SK-N-SH (cell line): Measurements from ENCODE around the gene UBIAD1. TPM values are rescaled to one million over a fixed set of nuclear protein-coding genes. Genes with fewer than 3 reads are reported as not detected.

Experiments
- CTCF ChIA-PET: fragments of 300-600, 350-600 bp; formaldehyde crosslinking; extraction: SDS; loops from one replicate; lab custom pipeline; 2021; lab: Yijun Ruan, JAX
- POLR2A ChIA-PET: fragments of 350-600 bp; sonication (Branson Sonifier 250); formaldehyde crosslinking; extraction: SDS; loops from one replicate; lab custom pipeline; 2020; ENCODE audit warnings: antibody characterized with exemption, inconsistent platforms; lab: Yijun Ruan, JAX
- DNase-seq: peaks from one replicate; pipeline ENCODE4 v3.0.0; 2012
- H2AFZ ChIP-seq: fragments of 200-600 bp; sonication (generic); 2 replicates; pipeline ENCODE4 v1.8.1; 2016; ENCODE audit warnings: antibody characterized with exemption, mild to moderate bottlenecking, low read depth
- H3F3A ChIP-seq: fragments of 200-600 bp; sonication (generic); replicated peaks from 2 replicates; pipeline ENCODE3; 2016; ENCODE audit warnings: antibody characterized with exemption, mild to moderate bottlenecking; ENCODE audit not compliant: insufficient read depth
- H3K27ac ChIP-seq, 2 experiments: fragments of 200-500 bp in 1 of 2; fragments of 200-600 bp in 1 of 2; sonication (Bioruptor generic) in 1 of 2; sonication (generic), shearing (Covaris generic) in 1 of 2; 2 replicates each; pipeline versions ENCODE4 v1.5.1 to v1.6.1; 2014 to 2016; ENCODE audit warnings: low read depth in 2 of 2, inconsistent platforms in 1 of 2, low read length in 1 of 2, mild to moderate bottlenecking in 1 of 2, mixed read lengths in 1 of 2
- H3K27me3 ChIP-seq: fragments of 200-600 bp; sonication (generic), shearing (Covaris generic); 2 replicates; pipeline ENCODE4 v1.6.1; 2016; ENCODE audit warnings: mixed run types; ENCODE audit not compliant: insufficient read depth
- H3K36me3 ChIP-seq, 2 experiments: fragments of 200-500 bp in 1 of 2; fragments of 200-600 bp in 1 of 2; sonication (Bioruptor generic) in 1 of 2; sonication (generic) in 1 of 2; replicated peaks in 1 of 2; 2 replicates each; pipeline versions ENCODE3 to v1.5.1; 2014 to 2016; ENCODE audit warnings: low read length in 1 of 2, mild to moderate bottlenecking in 1 of 2; ENCODE audit not compliant: insufficient read depth in 2 of 2, control insufficient read depth in 1 of 2
- H3K4me1 ChIP-seq, 2 experiments: fragments of 200-500 bp in 1 of 2; fragments of 200-600 bp in 1 of 2; sonication (Bioruptor generic) in 1 of 2; sonication (generic), shearing (Covaris generic) in 1 of 2; 2 replicates each; pipeline versions ENCODE4 v1.5.1 to v1.6.1; 2014 to 2016; ENCODE audit warnings: low read depth in 1 of 2, low read length in 1 of 2, mixed run types in 1 of 2; ENCODE audit not compliant: insufficient read depth in 2 of 2, control insufficient read depth in 1 of 2
- H3K4me2 ChIP-seq: fragments of 200-600 bp; sonication (generic), shearing (Covaris generic); 2 replicates; pipeline ENCODE4 v1.6.1; 2017; ENCODE audit warnings: mixed run types
- H3K4me3 ChIP-seq, 2 experiments: fragments of 200-500 bp in 1 of 2; fragments of 200-600 bp in 1 of 2; sonication (Bioruptor generic) in 1 of 2; sonication (generic), shearing (Covaris generic) in 1 of 2; 2 replicates each; pipeline versions ENCODE4 v1.5.1 to v1.8.1; 2014 to 2016; ENCODE audit warnings: low read depth in 2 of 2, inconsistent platforms in 1 of 2, low read length in 1 of 2, mild to moderate bottlenecking in 1 of 2, mixed read lengths in 1 of 2, moderate library complexity in 1 of 2
- H3K79me2 ChIP-seq: fragments of 200-600 bp; sonication (generic); 2 replicates; pipeline ENCODE4 v1.8.1; 2017; ENCODE audit warnings: mild to moderate bottlenecking; ENCODE audit not compliant: insufficient read depth
- H3K9ac ChIP-seq: fragments of 200-600 bp; sonication (generic); 2 replicates; pipeline ENCODE4 v1.6.1; 2017; ENCODE audit warnings: mixed run types
- H3K9me2 ChIP-seq: fragments of 200-600 bp; sonication (generic); 2 replicates; pipeline ENCODE4 v1.6.1; 2017; ENCODE audit warnings: mixed run types
- H3K9me3 ChIP-seq: fragments of 200-600 bp; sonication (generic); 2 replicates; pipeline ENCODE4 v1.6.1; 2017; ENCODE audit warnings: mixed run types, mild to moderate bottlenecking, moderate library complexity
- H4K20me1 ChIP-seq: fragments of 200-600 bp; sonication (generic); 2 replicates; pipeline ENCODE4 v1.6.1; 2017; ENCODE audit warnings: mild to moderate bottlenecking, mixed run types; ENCODE audit not compliant: insufficient read depth
- CHD2 ChIP-seq: fragments of 150-350 bp; IDR thresholded peaks from 2 replicates; pipeline ENCODE4 v1.6.1; 2018; ENCODE audit warnings: low read length; ENCODE audit not compliant: partially characterized antibody
- CTCF ChIP-seq: fragments of 200-600 bp; sonication (generic); IDR thresholded peaks from 2 replicates; pipeline ENCODE4 v1.6.1; 2017; ENCODE audit warnings: antibody characterized with exemption, mild to moderate bottlenecking, moderate library complexity
- ELF1 ChIP-seq: IDR thresholded peaks from 2 replicates; pipeline ENCODE4 v1.4.0; 2012
- EZH2phosphoT487 ChIP-seq: fragments of 200-600 bp; sonication (generic); IDR thresholded peaks from 2 replicates; pipeline ENCODE4 v1.6.1; 2017; ENCODE audit warnings: low read depth, mixed run types, mild to moderate bottlenecking, antibody characterized with exemption, moderate library complexity, borderline replicate concordance
- FOSL2 ChIP-seq: IDR thresholded peaks from 2 replicates; pipeline ENCODE4 v1.4.0; 2012; ENCODE audit warnings: low read depth, mild to moderate bottlenecking, moderate library complexity, borderline replicate concordance
- FOXM1 ChIP-seq: IDR thresholded peaks from 2 replicates; pipeline ENCODE4 v1.4.0; 2012; ENCODE audit warnings: low read depth, mild to moderate bottlenecking
- GABPA ChIP-seq: IDR thresholded peaks from 2 replicates; pipeline ENCODE4 v1.4.0; 2012; ENCODE audit warnings: low read depth, mild to moderate bottlenecking
- GATA2 ChIP-seq: sonication (generic); formaldehyde crosslinking; IDR thresholded peaks from 2 replicates; pipeline ENCODE4 v1.5.0; 2020; ENCODE audit warnings: mild to moderate bottlenecking, missing genetic modification reagents
- MAX ChIP-seq: IDR thresholded peaks from 2 replicates; pipeline ENCODE4 v1.4.0; 2012; ENCODE audit warnings: low read depth
- MXI1 ChIP-seq: IDR thresholded peaks from 2 replicates; pipeline ENCODE4 v1.6.1; 2012; ENCODE audit warnings: mild to moderate bottlenecking, low read depth, low read length, improper control_type of control experiment
- NFIC ChIP-seq: IDR thresholded peaks from 2 replicates; pipeline ENCODE4 v1.4.0; 2012; ENCODE audit warnings: borderline replicate concordance
- PBX3 ChIP-seq: IDR thresholded peaks from 2 replicates; pipeline ENCODE4; 2012
- POLR2AphosphoS5 ChIP-seq: IDR thresholded peaks from 2 replicates; pipeline ENCODE4 v1.6.1; 2012; ENCODE audit warnings: low read depth, low read length
- RAD21 ChIP-seq: IDR thresholded peaks from 2 replicates; pipeline ENCODE4 v1.6.1; 2012; ENCODE audit warnings: mild to moderate bottlenecking, low read length
- RFX5 ChIP-seq: IDR thresholded peaks from 2 replicates; pipeline ENCODE4 v1.6.1; 2012; ENCODE audit warnings: mild to moderate bottlenecking, improper control_type of control experiment, low read length
- SIN3A ChIP-seq: IDR thresholded peaks from 2 replicates; pipeline ENCODE4 v1.6.1; 2012; ENCODE audit warnings: low read depth, mild to moderate bottlenecking, low read length, moderate library complexity, borderline replicate concordance
- SMC3 ChIP-seq: IDR thresholded peaks from 2 replicates; pipeline ENCODE4 v1.6.1; 2012; ENCODE audit warnings: low read depth, low read length, improper control_type of control experiment
- TAF1 ChIP-seq: IDR thresholded peaks from 2 replicates; pipeline ENCODE4 v1.6.1; 2012; ENCODE audit warnings: low read depth, mild to moderate bottlenecking, low read length, moderate library complexity, borderline replicate concordance
- TCF12 ChIP-seq: IDR thresholded peaks from 2 replicates; pipeline ENCODE4 v1.4.0; 2012
- YY1 ChIP-seq: IDR thresholded peaks from 2 replicates; pipeline ENCODE4 v1.4.0; 2012; ENCODE audit warnings: low read depth, mild to moderate bottlenecking
- WGBS: methylation state at CpG from one replicate; pipeline ENCODE4 v1.1.6; 2017; ENCODE audit warnings: low lambda C conversion rate; 5-methylcytosine and 5-hydroxymethylcytosine counted together
- polyA plus RNA-seq, 3 experiments: library from polyadenylated mRNA; depleted of rRNA; stranded (reverse); fragments of >200 nt; gene quantifications; 2 replicates each; pipeline ENCODE4 v1.2.3, GENCODE V29; 2012
- TF ChIP-seq, protein P1 (sequence below): IDR thresholded peaks from 2 replicates; pipeline ENCODE4 v1.6.1; 2012; ENCODE audit warnings: mild to moderate bottlenecking, low read depth, low read length, moderate library complexity

The UBIAD1 gene
- polyA plus RNA-seq (2012; rRNA removed): 13.7 and 15.7 TPM in 2 replicates
- 10.3 and 13.7 TPM in 2 replicates for polyA plus RNA-seq (2012; cell fraction: cytosol; rRNA removed)
- polyA plus RNA-seq (2012; cell fraction: nucleus; rRNA removed): 7.5 and 8.9 TPM in 2 replicates

- Histone ChIP-seq H3K4me3 (peak within 1 kb of the TSS; percentile 73 to 85), H3K4me1 (peaks cover 9 to 11% of the 10 kb centered on the region in 2 experiments; a peak in 3 of 4 replicates), H3K4me2 (peak within 1 kb of the TSS; percentile 100), H3F3A (peaks cover 3% of the 10 kb centered on the region), H3K79me2 (peaks cover 36% of the 10 kb centered on the region), H3K27me3 (no peaks in the 10 kb centered on the region), H3K9ac (peak within 1 kb of the TSS; percentile 88), H4K20me1 (no peaks in the 10 kb centered on the region), H3K27ac (peak within 1 kb of the TSS; percentile 79 to 85), H2AFZ (peak within 1 kb of the TSS; percentile 97)
- ChIA-PET CTCF (interaction anchor here (0.6 to 2.4 kb wide), 12 partner anchors 10 to 375 kb away, joined by 3 to 13 read pairs (median 4); partner anchors contain the start of gene MTOR), POLR2A (interaction anchor here (0.6 to 2.0 kb wide), 8 partner anchors 10 to 373 kb away, joined by 3 to 15 read pairs (median 3); partner anchors contain the start of genes DISP3, EXOSC10 and MTOR)
- peak; percentile 98 for DNase-seq
- WGBS: under 1% methylated on average over 27 of the region's 64 CpGs
- TF ChIP-seq CHD2: peak; percentile 9
- peak; percentile 38; the same call in 1 of the 2 replicates for TF ChIP-seq ELF1
- peak; percentile 99 for TF ChIP-seq MXI1
- no peak for TF ChIP-seq FOXM1
- TF ChIP-seq GATA2 (CRISPR knock-in tag): no peak
- no peak for TF ChIP-seq TCF12
- TF ChIP-seq RFX5: no peak
- TF ChIP-seq CTCF: no peak
- TF ChIP-seq POLR2AphosphoS5: peak; percentile 80
- peak; percentile 98 for TF ChIP-seq TAF1
- TF ChIP-seq RAD21: peak; percentile 46
- no peak for TF ChIP-seq PBX3
- no peak for TF ChIP-seq NFIC
- TF ChIP-seq, protein P1, sequence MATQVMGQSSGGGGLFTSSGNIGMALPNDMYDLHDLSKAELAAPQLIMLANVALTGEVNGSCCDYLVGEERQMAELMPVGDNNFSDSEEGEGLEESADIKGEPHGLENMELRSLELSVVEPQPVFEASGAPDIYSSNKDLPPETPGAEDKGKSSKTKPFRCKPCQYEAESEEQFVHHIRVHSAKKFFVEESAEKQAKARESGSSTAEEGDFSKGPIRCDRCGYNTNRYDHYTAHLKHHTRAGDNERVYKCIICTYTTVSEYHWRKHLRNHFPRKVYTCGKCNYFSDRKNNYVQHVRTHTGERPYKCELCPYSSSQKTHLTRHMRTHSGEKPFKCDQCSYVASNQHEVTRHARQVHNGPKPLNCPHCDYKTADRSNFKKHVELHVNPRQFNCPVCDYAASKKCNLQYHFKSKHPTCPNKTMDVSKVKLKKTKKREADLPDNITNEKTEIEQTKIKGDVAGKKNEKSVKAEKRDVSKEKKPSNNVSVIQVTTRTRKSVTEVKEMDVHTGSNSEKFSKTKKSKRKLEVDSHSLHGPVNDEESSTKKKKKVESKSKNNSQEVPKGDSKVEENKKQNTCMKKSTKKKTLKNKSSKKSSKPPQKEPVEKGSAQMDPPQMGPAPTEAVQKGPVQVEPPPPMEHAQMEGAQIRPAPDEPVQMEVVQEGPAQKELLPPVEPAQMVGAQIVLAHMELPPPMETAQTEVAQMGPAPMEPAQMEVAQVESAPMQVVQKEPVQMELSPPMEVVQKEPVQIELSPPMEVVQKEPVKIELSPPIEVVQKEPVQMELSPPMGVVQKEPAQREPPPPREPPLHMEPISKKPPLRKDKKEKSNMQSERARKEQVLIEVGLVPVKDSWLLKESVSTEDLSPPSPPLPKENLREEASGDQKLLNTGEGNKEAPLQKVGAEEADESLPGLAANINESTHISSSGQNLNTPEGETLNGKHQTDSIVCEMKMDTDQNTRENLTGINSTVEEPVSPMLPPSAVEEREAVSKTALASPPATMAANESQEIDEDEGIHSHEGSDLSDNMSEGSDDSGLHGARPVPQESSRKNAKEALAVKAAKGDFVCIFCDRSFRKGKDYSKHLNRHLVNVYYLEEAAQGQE: peak; percentile 59; the same call in 1 of the 2 replicates
- TF ChIP-seq EZH2phosphoT487: no peak
- TF ChIP-seq SMC3: 0 out of 2 replicates have a peak, but pooled peaks have one; percentile 27
- TF ChIP-seq SIN3A: peak; percentile 84
- no peak for TF ChIP-seq FOSL2
- peak; percentile 97 for TF ChIP-seq YY1
- peak; percentile 76 for TF ChIP-seq GABPA
- peak; percentile 99 for TF ChIP-seq MAX
- TF ChIP-seq, all 33 proteins: peak for 12
- no peaks in the 10 kb centered on the region for H3K9me3 ChIP-seq
- H3K36me3 ChIP-seq: no peaks in the 10 kb centered on the region
- H3K9me2 ChIP-seq: no peaks in the 10 kb centered on the region
Observed at GRCh38 chr1:11272832-11273594, at the start of gene UBIAD1. Gene UBIAD1 (plus strand): TSS chr1:11273198. CDS start chr1:11273532, 334 bp downstream.
